HG03108 (cell line): ENCODE measurements around the gene INS.
"Not testable (repeated sequence)": the region's sequence is repeated elsewhere in the genome, so short reads cannot be mapped to it uniquely, and the experiment has no call there.

Source experiments
- ATAC-seq: cut with Tn5 transposase; IDR thresholded peaks from one replicate; pipeline ENCODE4 v1.9.1; 2021; ENCODE audit warnings: moderate library complexity; ENCODE audit not compliant: unreplicated experiment

Gene INS

DNA sequence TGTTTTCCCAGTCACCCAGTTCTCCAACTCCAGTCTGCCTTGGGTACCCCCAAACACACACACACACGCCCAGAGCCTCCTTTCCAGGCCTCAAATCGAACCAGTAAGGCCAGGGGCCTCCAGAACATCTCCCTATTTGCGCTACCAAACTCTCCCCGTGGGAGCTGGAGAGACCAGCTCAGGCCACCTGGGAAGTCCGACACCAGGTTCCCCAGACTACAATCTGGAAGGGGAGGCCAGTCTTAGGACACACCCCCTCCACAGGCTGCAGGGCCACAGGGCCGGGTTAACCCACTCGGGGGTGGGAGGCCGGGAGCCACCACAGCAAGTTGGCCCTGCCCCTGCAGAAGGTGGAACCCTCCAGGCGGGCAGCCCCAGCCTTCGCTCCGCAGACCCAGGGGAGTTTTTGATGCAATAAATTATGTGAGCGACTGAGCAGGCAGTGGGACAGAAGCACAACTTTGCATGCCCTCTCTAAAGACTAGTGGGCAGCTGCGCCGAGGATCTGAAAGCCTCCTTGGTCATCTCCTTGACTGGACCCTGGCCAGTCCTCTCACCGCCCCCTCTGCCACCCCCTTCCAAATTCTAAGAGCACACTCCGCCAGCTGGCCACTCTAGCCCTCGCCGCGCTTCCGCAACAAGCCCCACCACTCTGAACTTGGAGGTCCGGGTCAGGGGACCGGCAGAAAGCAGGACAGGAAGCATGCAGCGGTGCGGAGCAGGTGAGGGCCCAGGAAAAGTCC lies 24.6 kb downstream of the INS start:
- ATAC-seq: no peak

DNA sequence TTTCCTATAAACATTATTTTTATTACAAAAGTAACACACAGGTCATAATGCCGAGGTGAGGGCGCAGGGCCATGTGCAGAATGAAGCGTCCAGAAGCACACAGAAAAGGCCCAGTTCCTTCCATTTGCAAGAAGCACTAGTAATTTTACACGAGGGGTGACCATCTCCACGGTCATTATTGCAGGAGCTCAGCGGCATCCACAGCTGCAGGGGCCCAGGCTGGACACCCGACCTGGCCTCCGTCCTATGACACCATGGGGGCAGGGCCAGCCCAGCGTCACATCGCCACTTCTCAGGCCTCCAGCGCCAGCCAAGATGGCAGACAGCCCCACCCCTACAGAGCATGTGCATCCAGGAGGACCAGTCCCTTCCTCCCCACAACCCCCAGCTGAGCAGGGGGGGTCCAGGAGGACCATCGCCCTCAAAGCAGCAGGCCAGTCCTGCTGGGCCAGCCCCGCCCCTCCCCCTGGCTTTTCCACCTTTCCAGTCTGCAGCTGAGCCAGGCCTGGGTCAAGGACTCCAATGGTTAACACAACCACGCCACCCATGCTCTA lies 25.3 kb downstream of the INS start:
- no peak for ATAC-seq

DNA sequence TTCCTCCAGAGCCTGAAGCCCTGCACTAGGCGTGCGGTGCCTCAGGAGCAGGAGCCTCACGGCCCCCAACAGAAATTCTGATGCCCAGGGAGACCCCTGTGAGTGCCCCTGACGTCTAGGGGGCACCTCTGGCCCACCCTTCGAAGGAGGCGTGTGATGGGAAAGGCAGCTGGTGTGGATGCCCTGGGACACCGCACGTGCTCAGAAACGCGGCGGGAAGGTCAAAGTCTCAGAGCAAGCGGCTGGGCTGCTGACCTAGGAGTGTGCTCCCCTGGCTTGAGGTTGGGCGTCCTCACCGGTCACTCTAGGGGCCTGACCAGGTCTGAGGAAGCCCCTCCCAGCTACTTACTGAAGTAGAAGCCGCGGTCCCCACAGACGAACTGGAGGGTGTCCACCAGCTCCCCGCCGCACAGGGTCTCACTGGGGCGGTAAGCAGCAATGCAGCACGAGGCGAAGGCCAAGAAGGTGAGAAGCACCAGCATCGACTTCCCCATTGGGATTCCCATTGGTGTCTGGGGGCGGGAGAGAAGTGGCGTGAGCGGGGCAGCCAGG lies 25.9 kb downstream of the INS start:
- ATAC-seq: no peak

DNA sequence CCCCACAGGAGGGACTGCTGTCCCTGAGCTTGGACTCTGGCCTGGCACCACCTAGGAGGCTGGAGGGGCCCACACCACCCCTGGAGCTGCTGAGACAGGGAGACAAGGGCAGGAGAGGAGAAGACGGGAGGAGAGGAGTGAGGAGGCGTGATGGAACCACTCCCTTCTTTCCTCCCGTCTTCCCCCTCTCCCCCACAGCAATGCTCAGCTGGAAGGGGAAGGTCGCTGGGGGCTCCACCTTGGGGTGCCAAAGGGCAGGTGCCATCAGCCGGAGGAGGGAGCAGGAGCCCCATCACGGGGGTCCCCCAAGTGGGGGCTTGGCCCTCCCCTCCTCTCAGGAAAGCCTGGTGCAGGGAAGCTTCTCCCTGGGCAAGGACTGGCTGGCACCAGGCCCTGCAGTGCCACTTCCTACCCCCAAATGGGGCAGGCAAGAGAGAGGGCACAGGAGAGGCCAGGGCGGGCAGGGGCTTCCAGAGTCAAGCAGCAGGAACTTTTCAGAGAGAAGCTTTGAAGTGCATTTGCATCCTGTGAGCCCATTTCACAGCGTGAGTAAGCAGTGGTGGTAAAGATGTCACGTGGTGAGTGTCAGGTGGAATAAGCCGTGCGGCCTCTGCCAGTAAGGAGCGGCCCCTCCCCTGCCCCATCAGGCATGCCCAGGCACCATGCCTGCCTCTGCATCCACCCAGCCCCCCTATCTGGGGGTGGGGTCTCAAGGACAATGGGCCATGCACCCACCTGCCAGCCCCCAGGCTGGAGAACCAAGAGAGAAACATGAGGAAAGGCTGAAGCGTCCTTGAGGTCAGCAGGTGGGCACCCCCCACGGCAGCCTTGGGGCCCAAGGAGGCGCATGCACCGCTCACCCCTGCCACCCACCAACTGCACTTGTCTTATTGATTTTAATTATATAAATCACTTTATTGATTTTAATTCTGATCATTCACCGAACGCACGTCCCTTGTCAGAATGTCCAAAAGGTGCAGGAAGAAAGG lies 26.7 kb downstream of the INS start:
- no peak for ATAC-seq

DNA sequence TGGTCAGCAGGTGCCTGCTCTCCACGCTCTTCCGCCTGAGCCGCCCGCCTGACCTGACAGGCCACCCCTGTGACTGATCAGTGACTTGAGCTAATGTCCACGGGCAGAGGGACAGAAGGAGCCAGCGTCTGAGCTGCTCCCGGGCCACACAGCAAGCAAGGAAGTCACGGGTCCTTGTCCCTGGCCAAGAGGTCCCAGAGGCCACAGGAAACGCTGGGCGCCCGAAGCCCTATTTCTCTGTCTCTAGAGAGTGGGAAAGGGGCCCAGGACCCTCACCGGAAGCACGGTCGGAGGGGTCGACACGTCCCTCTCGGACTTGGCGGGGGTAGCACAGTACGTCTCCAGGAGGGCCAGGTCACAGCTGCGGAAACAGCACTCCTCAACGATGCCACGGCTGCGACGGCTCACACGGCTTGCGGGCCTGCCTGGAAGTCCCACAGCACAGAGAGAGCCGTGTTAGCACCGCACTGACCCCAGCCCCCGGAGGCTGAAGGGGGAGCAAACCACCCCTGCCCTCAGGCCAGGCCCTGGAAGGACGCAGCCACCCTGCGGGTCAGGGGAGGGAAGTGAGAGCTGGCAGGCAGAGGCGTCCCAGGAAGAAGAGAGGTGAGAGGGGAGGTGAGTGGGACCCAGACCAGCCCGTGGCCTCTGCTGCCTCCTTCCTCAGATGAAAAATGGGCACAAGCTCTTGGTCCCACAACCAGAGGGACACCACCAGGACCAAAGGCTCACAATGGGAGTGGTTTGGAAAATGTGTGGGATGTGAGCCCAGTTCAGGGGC lies 27.6 kb downstream of the INS start:
- no peak for ATAC-seq

DNA sequence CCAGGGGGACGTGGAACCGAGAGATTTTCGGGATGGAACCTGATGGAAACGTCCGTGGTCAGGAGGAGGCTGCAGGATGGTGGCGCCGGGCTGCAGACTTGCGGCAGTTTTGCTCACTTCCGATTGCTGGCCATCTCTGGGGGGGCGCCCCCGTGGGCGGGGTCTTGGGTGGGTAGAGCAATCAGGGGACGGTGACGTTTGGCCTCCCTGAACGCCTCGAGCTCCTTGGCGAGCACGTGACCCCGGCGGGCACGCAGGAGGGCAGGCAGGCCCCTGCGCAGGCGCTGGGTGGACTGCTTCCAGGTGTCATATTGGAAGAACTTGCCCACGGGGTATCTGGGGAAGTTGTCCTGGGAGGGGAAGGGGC lies 28.2 kb downstream of the INS start:
- no peak for ATAC-seq

DNA sequence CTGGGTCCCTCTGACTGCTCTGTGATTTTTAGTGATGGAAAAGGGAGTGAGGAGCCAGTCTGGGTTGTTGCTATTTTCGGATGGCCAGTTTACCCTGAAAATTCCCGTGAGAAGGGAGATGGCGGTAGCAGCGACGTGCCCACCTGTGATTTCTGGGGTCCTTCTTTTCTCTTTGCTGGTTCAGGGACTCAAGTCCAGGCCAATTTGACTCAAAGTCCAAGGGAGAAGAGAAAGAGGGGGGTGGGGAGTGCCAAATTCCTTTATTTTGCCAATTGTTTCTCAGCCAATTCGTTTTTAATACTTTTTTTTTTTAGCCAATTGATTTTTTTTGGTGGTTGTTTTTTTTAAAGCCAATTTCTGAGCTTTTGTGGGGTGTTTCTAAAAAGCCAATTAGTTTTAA lies 28.8 kb downstream of the INS start:
- no peak for ATAC-seq

DNA sequence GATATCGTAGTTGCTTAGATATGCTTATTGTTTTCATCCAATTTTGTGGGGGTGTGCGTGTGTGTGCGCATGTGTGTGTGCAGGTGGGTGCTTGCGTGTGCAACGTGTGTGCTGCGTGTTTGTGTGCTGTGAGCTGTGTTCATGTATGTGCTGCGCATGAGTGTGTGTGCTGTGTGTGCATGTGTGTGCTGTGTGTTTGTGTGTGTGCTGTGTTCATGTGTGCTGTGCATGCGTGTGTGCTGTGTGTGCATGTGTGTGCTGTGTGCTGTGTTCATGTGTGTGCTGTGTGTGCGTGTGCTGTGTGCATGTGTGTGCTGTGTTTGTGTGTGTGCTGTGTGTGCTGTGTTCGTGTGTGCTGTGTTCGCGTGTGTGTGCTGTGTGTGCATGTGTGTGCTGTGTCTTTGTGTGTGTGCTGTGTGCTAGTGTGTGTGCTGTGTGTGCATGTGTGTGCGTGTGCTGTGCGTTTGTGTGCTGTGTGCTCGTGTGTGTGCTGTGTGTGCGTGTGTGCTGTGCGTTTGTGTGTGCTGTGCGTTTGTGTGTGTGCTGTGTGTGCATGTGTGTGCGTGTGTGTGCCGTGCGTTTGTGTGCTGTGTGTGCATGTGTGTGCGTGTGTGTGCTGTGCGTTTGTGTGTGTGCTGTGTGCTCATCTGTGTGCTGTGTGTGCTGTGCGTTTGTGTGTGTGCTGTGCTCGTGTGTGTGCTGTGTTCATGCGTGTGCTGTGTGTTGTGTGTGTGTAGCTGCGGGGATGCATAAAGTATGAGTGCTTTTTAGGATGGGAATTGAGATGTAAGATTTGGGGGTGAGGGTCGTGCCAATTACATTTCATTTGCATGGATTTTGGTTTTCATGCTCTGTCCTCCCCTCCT lies 29.4 kb downstream of the INS start:
- no peak for ATAC-seq

DNA sequence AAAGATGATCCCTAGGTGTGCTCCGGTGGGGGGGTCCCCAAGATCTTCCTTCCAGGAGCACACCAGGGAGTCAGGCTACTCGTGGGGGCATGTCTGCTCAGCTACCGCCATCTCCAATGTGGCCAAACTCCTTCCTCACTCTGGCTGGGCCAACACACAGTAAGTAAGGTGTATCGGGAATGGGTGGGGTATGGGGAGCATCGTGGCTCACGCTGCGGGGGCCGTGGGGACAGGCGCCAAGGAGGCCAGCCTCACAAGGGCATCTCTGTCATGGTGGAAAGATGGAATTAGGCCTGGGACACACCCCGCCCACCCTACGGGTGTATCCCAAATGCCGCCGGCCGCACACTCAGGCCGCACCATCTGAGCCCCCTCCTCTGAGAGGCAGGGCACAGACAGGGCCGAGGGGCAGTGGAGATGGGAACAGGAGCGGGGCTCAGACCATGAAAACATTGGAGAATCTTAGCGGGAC lies 30.1 kb downstream of the INS start:
- ATAC-seq: no peak

DNA sequence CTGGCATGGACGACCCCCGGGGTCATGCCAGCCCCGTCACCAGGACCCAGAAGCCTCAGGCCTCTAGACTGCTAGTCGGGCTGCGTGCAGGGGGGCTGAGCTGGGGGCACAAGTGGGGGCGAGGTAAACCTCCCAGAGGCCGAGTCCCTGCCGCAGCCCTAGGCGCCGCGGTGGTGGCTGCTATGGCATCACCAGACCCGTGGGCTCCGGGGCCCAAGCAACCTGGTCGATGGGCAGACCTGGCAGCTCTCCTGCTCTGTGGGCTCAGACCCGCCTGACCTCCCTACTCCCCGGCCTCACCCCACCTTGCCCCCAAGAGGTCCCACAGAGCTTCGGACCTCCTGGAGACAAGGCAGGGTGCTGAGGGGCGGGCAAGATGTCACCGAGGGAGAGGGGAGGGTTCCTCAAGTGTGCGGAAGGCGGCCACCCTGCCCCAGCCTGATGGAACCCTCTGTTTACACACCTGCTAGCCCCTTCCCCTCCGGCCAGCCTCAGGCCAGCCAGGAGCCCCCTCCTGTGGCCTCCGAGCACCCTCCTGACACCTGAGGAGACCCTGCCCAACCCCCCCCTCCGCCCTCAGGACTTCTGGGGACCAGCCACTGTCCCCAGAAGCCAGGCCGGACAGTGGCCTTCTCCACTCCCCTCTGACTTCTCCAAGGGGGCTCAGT lies 31.2 kb downstream of the INS start:
- ATAC-seq: no peak

DNA sequence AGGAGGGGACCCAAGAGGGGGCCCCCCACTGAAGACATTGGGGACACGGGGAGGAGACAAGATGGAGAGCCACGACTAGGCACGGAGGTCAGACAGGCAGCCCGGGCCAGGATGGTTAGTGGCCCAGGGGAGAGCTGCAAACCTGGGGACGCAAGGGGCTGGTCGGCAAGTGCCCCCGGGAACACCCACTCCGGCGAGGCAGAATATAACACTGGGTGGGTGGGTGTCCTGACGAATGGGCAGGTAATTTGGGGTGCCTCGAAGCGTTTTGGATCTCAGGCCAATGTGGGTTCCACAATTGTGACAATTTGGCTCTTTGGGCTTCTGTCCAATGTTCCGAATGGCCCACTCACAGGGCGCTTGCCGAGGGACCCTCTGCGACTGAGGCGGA lies 31.7 kb downstream of the INS start:
- no peak for ATAC-seq

DNA sequence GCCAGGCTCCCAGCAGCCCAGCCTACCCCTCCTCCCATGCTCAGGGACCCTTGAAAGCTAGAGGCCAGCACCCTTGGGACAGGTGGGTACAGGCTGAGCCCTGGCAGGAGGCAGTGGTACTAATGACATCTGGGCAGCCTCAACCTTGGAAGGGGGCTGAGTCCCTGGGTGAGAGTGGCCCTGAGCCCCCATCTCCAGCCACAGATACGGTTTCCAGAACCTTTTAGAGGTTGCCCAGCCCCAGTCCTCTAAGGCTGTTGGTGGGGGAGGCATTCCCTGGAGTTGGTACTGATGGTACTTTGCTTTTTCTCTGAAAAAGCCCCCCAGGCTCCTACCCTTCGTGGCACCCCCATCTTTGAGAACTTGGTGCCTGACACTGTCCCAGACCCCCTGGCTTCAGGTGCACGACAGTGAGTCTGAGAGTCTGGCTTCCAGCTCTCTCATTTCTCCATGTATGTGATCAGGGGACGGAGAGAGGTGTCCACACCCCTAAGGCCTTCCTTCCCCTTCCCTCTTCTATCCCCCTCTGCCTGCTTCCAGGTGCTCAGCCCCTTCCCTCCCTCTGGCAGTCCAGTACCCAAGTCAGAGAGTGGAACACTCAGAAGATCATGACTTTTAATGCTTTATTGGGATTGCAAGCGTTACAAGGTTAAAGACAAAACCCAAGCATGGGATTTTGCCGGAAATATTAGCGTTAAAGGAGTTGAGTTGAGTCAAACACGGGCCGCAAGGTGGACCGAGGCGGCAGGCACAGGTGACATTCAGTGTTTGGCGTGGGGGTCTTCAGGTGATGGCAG lies 32.3 kb downstream of the INS start:
- ATAC-seq: no peak

DNA sequence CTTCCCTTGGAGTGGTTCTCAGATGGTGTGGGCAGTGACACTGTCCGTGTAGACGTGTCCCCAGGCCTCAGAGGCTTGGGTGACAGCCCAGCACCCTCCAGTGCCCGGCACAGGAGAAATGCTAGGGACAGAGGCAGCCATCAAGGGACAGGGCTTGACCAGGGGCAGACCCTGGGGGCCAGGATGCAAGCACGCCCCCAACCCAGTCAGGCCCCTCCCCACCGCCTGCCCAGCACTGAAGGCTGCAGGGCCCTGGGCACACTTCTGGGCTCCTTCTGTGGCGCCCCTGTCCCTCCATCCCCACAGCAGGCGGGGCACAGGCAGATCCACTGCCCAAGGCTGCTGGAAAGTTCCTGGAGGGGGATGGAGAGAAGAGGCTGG lies 32.9 kb downstream of the INS start:
- ATAC-seq: no peak

DNA sequence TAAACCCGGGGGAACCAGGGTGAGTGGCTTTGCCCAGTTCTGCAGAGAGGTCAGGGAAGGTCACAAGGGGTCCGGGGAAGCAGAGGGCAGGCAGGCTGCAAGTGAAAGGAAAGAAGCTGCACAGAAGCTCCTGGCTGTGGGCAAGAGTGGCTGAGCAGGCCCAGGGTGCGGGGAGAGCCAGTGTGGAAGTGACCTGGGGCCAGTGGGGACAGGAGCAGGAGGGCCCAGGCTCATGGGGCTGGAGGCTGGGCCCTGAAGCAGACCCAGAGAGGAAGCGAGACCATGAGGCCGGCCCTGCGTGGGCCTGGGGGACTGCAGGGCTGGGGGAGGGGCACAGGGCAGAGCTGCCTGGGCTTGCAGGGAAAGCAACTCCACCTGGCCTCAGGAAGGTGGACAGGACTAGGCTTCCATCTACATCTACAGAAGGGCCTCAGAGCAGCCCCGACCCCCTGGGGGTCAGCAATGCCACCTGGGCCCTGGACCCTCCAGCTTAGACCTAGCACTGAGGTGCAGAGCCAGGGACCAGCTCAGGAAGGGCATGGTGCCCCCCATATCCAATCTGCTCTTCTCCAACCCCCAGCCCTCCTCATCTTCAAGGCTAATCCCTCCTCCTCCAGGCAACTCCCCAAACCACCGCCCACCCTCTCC lies 33.4 kb downstream of the INS start:
- ATAC-seq: no peak

DNA sequence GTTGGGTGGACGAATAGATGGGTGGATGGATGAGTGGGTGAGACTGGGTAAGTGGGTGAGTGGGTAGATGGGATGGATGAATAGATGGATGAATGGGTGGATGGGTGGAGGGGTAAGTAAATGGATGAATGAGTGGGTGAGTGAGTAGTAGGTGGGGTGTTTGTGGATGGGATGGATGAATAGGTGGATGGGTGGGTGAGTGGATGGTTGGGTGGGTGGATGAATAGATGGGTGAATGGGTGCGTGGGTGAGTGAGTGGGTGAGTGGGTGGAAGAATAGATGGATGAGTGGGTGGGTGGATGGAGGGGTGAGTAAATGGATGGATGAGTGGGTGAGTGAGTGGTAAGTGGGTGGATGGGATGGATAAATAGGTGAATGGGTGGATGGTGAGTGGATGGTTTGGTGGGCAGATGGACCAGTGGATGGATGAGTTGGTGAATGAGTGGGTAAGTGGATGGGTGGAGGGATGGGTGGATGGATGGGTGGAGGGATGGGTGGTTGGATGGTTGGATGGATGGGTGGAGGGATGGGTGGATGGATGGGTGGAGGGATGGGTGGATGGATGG lies 34.4 kb downstream of the INS start:
- no peak for ATAC-seq

DNA sequence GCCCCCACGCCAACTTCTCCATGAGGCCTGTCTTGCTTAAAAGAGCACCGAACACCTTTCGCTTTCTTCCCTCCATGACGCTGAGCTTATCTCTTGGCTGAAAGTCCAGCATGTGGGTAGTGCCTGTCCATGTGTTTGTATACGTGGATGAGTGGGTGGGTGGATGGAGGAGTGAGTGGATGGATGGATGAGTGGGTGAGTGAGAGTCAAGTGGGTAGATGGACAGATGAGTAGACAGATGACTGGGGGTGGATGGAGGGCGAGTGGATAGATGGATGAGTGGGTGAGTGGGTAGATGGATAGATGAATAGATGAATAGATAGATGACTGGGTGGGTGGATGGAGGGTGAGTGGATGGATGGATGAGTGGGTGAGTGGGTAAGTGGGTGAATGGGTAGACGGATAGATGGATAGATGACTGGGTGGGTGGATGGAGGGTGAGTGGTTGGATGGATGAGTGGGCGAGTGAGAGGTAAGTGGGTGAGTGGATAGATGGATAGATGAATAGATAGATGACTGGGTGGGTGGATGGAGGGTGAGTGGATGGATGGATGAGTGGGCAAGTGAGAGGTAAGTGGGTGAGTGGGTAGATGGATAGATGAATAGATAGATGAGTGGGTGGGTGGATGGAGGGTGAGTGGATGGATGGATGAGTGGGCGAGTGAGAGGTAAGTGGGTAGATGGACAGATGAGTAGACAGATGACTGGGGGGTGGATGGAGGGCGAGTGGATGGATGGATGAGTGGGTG lies 36.1 kb downstream of the INS start:
- ATAC-seq: not testable (repeated sequence)

DNA sequence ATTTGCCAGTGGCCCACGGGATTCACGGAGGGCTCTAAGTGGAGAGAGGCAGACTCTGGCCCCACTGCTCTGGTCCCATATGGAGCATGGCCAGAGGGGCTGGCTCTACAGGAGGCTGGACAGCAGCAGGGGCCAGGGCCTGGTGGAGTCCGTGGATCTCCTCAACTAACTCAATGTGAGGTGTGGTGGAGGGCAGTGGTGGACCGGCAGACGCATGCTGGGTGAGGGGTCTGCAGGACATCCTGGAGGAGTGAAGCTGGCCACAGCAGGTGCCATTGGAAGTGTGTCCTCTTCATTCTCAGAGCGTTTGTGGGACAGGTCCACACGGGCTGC lies 37.4 kb downstream of the INS start:
- ATAC-seq: no peak
